HG03025 (cell line): ENCODE measurements around the gene SNX24.
A peak's percentile ranks its signal among the peaks of the same experiment; 100 is the strongest.
"Not testable (repeated sequence)": the region's sequence is repeated elsewhere in the genome, so short reads cannot be mapped to it uniquely, and the experiment has no call there.

Experiments
- ATAC-seq: cut with Tn5 transposase; IDR thresholded peaks from one replicate; pipeline ENCODE4 v1.9.1; 2021; ENCODE audit warnings: mild to moderate bottlenecking, moderate library complexity; ENCODE audit not compliant: unreplicated experiment, low FRiP score

The SNX24 gene

GRCh38 chr5:122870219-122870856 lies 24.9 kb downstream of the SNX24 start:
- no peak for ATAC-seq

- no peak for ATAC-seq
Observed at GRCh38 chr5:122871661-122872060, 26.2 kb downstream of the SNX24 start.

DNA sequence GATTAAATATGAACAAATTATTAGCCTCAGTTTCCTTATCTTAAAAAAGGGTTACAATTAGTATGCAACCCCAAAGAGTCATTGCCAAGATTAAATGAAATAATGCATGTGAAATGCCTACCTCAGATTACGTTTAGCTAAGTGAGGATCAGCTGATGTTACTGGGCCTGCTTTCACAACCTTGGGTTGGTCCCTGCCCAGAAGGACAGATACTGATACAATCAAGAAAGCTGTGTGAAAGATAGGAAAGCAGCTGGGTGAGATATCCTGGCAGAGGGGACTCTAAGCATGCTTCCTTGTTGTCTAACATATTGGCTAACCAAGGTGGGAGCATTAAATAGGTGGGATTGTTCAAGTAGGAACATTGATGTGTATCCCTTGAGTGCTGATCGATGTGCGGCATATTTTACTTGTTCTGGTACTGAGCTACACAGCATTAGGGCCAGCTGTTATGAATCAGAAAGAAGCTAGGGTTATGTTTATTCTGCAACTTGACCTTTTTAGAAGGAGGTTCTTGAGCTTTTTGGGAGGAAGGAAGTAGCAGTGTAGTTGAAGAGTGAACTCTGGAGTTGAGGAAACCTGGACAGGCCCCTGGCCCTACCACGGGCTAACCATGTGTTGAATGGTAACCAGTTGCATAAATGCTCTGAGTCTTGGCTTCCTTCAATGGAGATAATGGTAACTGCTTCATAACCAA lies 28.9 kb downstream of the SNX24 start:
- no peak for ATAC-seq

DNA sequence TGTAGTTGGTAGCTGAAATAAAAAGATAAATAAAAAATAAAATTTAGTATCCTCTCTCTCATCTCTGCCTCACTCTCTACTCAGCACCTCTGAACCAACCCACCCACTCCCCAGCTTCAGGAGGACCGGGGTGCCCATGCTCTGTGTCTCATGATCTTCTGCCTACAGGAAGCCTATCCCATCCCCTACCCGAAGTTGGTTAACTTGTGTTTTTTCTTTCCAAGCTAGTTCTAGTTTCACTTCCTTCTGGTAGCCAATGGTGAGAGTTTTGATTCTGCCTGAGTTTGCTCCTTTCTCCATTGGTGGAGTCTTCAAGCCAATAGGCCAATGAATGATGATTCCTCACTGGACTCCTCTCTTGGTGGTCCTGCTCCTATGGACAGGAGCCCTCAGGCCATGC lies 32.1 kb downstream of the SNX24 start:
- ATAC-seq: peak; percentile 59

DNA sequence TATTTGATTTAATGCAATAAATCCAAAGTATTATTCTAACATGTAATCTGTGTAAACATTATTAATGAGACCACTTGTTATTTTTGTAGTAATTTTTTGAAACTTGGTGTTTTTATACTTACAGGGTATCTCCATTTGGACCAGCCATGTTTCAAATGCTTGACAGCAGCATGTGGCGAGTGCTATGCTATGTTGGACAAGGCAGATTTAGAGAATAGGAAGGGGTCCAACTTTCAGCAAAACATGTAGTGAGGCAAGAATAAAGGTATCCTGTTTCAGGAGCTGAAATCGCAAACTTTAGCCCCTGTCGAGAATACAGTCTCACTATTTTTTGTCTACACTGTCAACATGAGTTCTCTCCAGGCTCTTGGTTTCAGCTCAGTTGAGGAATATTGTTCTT lies 33.7 kb downstream of the SNX24 start:
- no peak for ATAC-seq

- no peak for ATAC-seq
Observed at GRCh38 chr5:122880170-122880689, 34.8 kb downstream of the SNX24 start.

DNA sequence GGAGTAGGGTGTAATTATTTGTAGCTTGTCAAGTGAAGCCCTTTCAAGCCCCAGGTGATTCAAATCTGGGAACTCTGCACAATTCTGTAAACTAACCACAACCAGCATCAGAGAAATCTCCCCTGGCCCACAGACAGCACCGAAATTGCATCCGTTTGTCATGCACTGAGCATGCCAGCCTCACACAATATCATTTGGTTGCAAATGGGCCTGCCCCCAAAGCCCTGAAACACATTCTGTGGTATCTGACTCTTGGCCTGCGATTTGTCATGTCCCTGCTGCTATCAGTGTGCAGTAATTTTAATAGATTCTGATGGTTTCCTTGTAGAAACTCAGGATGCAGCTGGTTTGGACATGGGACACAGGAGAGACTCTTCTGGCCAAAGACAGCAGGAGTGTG lies 35.3 kb downstream of the SNX24 start:
- no peak for ATAC-seq

DNA sequence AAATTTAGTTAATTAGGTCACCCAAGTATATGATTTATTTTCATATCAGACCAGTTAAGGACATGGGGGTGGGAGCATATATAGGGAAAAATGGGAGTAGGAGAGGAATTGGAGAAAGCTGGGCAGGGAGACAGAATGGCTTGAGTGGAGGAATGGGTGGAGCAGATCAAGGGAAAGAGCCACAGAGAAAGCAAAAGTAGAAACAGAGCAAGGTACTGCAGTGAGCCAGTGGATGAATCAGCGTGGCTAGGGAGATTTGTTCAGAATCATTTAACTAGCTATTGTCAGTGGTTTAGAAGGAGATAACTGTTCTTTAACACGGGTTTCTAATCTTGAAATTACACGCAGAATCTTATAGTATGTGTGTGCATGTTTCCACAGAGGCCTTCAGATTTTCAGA lies 37.4 kb downstream of the SNX24 start:
- ATAC-seq: no peak

GRCh38 chr5:122885045-122885517 lies 39.7 kb downstream of the SNX24 start:
- ATAC-seq: no peak

DNA sequence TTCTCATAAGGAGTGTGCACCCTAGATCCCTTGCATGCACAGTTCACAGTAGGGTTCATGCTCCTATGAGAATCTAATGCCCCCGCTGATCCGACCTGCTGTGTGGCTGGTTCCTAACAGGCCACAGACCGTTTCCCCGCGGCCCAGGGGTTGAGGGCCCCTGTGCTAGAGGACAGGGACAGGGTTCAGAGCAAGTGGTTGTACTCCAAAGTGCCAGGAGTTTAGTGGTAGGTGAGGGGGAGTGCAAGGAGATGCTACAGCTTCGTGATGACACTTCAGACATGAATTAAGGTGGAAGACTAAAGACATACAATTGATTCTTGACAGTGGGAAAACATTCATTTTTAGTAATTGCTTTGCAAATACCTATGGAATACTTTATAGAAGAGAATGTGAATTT lies 40.5 kb downstream of the SNX24 start:
- ATAC-seq: no peak

GRCh38 chr5:122895141-122895540 lies 49.7 kb downstream of the SNX24 start:
- no peak for ATAC-seq

GRCh38 chr5:122896598-122897282 lies 51.3 kb downstream of the SNX24 start:
- ATAC-seq: no peak

DNA sequence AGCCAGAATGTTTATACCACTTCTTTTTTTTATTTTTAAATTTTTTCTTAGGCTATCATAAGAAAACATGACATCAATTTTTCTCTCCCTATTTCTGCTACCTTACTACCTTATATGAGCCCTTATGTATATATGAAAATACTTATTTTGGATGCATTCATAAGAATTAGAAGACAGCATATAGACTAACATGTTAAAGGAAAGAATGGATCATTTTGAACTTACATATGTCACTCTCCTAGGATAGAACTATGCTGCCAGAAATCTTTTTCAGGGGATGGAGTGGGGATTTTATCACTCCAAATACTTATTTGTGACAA lies 51.8 kb downstream of the SNX24 start:
- ATAC-seq: no peak

- no peak for ATAC-seq
Observed at GRCh38 chr5:122901346-122901745, 55.9 kb downstream of the SNX24 start.

GRCh38 chr5:122902263-122902662 lies 56.9 kb downstream of the SNX24 start:
- ATAC-seq: no peak

DNA sequence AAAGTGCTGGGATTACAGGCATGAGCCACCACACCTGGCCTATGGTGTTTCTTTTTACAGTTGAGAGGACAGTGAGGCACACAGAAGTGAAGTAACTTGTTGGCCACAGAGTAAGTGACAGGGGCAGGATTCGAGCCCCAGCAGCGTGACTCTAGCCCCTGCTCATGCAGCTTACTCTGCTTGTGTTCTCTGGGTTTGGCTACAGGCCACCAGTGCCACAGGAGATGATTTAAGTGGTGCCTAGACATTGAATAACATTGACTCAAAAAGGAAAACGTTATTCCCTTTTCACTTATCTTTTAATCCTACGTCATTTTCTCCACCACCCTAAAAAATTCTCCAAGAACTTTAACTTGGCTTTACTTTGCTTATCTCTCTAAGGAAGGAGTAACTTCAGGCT lies 61.4 kb downstream of the SNX24 start:
- ATAC-seq: no peak

DNA sequence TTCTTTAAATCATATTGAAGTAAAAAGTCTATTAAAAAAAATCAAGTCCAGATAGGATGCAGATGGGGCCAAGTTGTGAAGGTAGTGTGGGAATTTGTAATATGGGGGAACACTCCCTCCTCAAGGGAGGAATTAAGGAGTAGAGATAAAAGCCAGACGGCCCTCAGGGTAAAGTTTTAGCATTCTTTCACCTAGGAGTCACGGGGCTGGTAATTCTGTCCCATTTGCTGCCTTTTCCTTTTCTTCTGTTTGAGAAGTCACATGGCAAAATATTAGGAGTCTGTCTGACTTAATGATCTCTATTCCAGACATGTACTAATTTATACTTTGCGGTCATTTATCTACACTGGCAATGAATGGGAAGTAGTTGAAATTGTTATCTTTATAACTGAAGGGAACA lies 61.9 kb downstream of the SNX24 start:
- no peak for ATAC-seq

- ATAC-seq: no peak
Observed at GRCh38 chr5:122908108-122908507, 62.7 kb downstream of the SNX24 start.

DNA sequence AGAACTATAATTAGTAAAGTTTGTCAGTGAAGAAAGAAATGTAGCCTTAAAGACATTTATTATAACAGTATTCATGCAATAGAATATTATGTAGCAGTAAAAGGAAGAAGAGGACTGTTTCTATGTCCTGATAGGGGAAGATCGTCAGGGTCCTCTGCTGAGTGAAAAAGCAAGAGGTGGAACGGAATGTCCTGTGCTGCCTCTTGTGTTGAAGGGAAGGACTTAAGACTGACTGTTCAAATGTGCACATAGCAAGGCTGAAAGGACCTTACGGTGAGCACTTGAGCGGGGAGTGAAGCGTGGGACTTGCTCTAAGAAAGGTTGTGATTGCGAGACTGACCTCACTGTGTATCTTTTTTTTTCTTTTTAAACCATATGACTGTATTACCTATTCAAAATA lies 63.2 kb downstream of the SNX24 start:
- no peak for ATAC-seq

GRCh38 chr5:122909470-122910100 lies 64.2 kb downstream of the SNX24 start:
- ATAC-seq: no peak

GRCh38 chr5:122913436-122913835 lies 68.0 kb downstream of the SNX24 start:
- not testable (repeated sequence) for ATAC-seq
